22Rv1 (cell line): ENCODE measurements around the gene CYFIP2.

Experiments used
- ZFX ChIP-seq: fragments of 450-650 bp; IDR thresholded peaks from 2 replicates; pipeline ENCODE4 v1.6.1; 2017; ENCODE audit warnings: antibody characterized with exemption, borderline replicate concordance
- TF ChIP-seq, protein P1 (sequence below): fragments of 450-650 bp; IDR thresholded peaks from 2 replicates; pipeline ENCODE4 v1.5.1; 2017; ENCODE audit warnings: mild to moderate bottlenecking

DNA sequence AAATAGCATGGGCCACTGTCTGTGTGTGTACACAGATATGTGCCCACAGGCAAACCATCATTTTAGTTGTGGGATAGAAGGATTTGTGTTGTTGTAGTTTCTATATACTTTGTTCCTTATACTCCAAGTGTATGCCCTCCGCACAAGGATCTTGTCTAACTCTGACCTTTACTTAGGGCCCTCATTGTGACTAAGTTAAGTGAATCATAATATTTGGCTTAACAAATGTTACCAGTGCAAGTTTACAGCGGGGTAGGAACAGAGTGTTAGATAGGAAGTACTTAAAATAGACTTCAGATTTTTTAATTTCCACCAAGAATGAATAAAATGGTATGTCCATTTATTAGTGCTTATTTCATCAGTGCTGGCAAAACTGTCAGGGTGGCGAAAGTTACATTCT lies 29.5 kb upstream of the CYFIP2 start:
- TF ChIP-seq, protein P1, sequence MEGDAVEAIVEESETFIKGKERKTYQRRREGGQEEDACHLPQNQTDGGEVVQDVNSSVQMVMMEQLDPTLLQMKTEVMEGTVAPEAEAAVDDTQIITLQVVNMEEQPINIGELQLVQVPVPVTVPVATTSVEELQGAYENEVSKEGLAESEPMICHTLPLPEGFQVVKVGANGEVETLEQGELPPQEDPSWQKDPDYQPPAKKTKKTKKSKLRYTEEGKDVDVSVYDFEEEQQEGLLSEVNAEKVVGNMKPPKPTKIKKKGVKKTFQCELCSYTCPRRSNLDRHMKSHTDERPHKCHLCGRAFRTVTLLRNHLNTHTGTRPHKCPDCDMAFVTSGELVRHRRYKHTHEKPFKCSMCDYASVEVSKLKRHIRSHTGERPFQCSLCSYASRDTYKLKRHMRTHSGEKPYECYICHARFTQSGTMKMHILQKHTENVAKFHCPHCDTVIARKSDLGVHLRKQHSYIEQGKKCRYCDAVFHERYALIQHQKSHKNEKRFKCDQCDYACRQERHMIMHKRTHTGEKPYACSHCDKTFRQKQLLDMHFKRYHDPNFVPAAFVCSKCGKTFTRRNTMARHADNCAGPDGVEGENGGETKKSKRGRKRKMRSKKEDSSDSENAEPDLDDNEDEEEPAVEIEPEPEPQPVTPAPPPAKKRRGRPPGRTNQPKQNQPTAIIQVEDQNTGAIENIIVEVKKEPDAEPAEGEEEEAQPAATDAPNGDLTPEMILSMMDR = no peak
- no peak for TF ChIP-seq ZFX
